ENCODE measurements around the gene FBXO2. TPM values are rescaled to one million over a fixed set of nuclear protein-coding genes. Genes with fewer than 3 reads are reported as not detected.

Gene FBXO2
- total and polyA plus RNA-seq, 9 of the 15 experiments (the other 6 are each of a cell fraction or from before 2014, with no cell fraction given) = 0.04 to 1.9 (median 0.27) TPM

DNA sequence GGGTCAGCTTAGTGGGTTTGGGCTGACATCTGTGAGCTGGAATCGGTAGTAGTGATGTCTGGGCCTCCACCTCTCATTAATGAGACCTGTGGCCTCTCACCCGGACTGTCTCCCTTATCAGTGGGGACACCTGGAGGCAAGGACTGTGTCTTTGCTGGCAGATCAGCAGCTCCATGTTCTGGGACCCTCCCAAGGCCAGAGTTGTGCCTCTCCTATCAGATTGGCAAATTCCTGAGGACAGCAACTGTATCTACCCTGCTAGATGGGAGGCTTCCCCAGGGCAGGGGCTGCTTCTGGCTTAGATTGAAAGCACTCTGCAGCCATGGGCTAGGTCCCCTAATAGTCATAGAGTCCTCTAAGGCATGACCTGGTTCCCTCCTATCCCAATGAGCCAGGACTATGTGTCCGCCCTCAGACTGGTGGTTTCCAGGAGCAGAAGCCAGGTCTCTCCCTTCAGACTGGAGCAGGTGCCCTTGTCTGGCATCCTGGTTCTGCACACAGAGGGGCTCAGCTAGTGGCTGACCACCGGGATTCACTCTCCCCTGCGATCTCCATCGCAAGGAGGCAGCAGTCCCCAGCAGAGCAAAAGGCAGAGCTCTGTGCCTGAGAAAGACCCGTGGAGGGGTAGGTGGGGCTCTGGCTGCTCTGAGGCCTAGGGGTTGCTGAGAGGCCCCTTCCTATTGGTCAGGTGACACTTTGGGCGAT lies 43.1 kb upstream of the FBXO2 start (continued):
- TF ChIP-seq, protein P1, sequence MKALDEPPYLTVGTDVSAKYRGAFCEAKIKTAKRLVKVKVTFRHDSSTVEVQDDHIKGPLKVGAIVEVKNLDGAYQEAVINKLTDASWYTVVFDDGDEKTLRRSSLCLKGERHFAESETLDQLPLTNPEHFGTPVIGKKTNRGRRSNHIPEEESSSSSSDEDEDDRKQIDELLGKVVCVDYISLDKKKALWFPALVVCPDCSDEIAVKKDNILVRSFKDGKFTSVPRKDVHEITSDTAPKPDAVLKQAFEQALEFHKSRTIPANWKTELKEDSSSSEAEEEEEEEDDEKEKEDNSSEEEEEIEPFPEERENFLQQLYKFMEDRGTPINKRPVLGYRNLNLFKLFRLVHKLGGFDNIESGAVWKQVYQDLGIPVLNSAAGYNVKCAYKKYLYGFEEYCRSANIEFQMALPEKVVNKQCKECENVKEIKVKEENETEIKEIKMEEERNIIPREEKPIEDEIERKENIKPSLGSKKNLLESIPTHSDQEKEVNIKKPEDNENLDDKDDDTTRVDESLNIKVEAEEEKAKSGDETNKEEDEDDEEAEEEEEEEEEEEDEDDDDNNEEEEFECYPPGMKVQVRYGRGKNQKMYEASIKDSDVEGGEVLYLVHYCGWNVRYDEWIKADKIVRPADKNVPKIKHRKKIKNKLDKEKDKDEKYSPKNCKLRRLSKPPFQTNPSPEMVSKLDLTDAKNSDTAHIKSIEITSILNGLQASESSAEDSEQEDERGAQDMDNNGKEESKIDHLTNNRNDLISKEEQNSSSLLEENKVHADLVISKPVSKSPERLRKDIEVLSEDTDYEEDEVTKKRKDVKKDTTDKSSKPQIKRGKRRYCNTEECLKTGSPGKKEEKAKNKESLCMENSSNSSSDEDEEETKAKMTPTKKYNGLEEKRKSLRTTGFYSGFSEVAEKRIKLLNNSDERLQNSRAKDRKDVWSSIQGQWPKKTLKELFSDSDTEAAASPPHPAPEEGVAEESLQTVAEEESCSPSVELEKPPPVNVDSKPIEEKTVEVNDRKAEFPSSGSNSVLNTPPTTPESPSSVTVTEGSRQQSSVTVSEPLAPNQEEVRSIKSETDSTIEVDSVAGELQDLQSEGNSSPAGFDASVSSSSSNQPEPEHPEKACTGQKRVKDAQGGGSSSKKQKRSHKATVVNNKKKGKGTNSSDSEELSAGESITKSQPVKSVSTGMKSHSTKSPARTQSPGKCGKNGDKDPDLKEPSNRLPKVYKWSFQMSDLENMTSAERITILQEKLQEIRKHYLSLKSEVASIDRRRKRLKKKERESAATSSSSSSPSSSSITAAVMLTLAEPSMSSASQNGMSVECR (CRISPR knock-in tag; IDR thresholded peaks at IDR 0.05) = no peak
- TF ChIP-seq, protein P2, sequence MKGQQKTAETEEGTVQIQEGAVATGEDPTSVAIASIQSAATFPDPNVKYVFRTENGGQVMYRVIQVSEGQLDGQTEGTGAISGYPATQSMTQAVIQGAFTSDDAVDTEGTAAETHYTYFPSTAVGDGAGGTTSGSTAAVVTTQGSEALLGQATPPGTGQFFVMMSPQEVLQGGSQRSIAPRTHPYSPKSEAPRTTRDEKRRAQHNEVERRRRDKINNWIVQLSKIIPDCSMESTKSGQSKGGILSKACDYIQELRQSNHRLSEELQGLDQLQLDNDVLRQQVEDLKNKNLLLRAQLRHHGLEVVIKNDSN (CRISPR knock-in tag; IDR thresholded peaks at IDR 0.05) = peak; percentile 28; the same call in 1 of the 2 replicates
- TF ChIP-seq GTF2E2 (tag; IDR thresholded peaks at IDR 0.05) = no peak
- TF ChIP-seq CBX1 (IDR thresholded peaks at IDR 0.05; ENCODE audit: low read depth) = no peak
- TF ChIP-seq CXXC5 (CRISPR knock-in tag; IDR thresholded peaks at IDR 0.05) = no peak
- TF ChIP-seq WHSC1 (IDR thresholded peaks at IDR 0.05; ENCODE audit: low read length) = no peak
- no peak for TF ChIP-seq BCOR (IDR thresholded peaks at IDR 0.05)
- no peak for TF ChIP-seq FOXK2 (conservative IDR thresholded peaks at IDR 0.05 in 1 of 2, IDR thresholded peaks at IDR 0.05 in 1 of 2; ENCODE audit: low read depth in 2 of 2)
- TF ChIP-seq, protein P3, sequence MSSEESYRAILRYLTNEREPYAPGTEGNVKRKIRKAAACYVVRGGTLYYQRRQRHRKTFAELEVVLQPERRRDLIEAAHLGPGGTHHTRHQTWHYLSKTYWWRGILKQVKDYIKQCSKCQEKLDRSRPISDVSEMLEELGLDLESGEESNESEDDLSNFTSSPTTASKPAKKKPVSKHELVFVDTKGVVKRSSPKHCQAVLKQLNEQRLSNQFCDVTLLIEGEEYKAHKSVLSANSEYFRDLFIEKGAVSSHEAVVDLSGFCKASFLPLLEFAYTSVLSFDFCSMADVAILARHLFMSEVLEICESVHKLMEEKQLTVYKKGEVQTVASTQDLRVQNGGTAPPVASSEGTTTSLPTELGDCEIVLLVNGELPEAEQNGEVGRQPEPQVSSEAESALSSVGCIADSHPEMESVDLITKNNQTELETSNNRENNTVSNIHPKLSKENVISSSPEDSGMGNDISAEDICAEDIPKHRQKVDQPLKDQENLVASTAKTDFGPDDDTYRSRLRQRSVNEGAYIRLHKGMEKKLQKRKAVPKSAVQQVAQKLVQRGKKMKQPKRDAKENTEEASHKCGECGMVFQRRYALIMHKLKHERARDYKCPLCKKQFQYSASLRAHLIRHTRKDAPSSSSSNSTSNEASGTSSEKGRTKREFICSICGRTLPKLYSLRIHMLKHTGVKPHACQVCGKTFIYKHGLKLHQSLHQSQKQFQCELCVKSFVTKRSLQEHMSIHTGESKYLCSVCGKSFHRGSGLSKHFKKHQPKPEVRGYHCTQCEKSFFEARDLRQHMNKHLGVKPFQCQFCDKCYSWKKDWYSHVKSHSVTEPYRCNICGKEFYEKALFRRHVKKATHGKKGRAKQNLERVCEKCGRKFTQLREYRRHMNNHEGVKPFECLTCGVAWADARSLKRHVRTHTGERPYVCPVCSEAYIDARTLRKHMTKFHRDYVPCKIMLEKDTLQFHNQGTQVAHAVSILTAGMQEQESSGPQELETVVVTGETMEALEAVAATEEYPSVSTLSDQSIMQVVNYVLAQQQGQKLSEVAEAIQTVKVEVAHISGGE (CRISPR knock-in tag; IDR thresholded peaks at IDR 0.05) = no peak
- no peak for TF ChIP-seq ZNF717 (CRISPR knock-in tag; IDR thresholded peaks at IDR 0.05)
- no peak for TF ChIP-seq PHB (CRISPR knock-in tag; IDR thresholded peaks at IDR 0.05)
- TF ChIP-seq, protein P4, sequence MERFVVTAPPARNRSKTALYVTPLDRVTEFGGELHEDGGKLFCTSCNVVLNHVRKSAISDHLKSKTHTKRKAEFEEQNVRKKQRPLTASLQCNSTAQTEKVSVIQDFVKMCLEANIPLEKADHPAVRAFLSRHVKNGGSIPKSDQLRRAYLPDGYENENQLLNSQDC (CRISPR knock-in tag; IDR thresholded peaks at IDR 0.05) = no peak
- no peak for TF ChIP-seq GABPA (tag; conservative IDR thresholded peaks at IDR 0.05; ENCODE audit: low read depth)
- no peak for TF ChIP-seq PHTF2 (CRISPR knock-in tag; IDR thresholded peaks at IDR 0.05)
- TF ChIP-seq TEAD2 (tag; IDR thresholded peaks at IDR 0.05) = no peak
- TF ChIP-seq, protein P5, sequence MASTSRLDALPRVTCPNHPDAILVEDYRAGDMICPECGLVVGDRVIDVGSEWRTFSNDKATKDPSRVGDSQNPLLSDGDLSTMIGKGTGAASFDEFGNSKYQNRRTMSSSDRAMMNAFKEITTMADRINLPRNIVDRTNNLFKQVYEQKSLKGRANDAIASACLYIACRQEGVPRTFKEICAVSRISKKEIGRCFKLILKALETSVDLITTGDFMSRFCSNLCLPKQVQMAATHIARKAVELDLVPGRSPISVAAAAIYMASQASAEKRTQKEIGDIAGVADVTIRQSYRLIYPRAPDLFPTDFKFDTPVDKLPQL (IDR thresholded peaks at IDR 0.05; ENCODE audit: extremely low read depth, insufficient read length) = no peak
- TF ChIP-seq ARID2 (IDR thresholded peaks at IDR 0.05) = no peak
- TF ChIP-seq ZNF695 (CRISPR knock-in tag; IDR thresholded peaks at IDR 0.05) = no peak
- no peak for TF ChIP-seq MBD2 (IDR thresholded peaks at IDR 0.05; ENCODE audit: borderline replicate concordance, low read depth)
- TF ChIP-seq ELF2 (CRISPR knock-in tag; IDR thresholded peaks at IDR 0.05) = no peak

All from K562 (cell line).